Posterior cingulate gyrus (tissue), 11 donors: ENCODE measurements around the gene ASCL5.

Experiments used
- DNase-seq, 10 donors: peaks; one replicate each; pipeline versions ENCODE4 v3.0.0 to v3.0.0-alpha.2; 2020 to 2021; ENCODE audit warnings: mixed read lengths in 3 of 10
- intact Hi-C: fragments of 100-400 bp; cut with DNase I; formaldehyde crosslinking; loops from one replicate; pipeline ENCODE4 v1.15.1; 2023

ASCL5 gene

DNA sequence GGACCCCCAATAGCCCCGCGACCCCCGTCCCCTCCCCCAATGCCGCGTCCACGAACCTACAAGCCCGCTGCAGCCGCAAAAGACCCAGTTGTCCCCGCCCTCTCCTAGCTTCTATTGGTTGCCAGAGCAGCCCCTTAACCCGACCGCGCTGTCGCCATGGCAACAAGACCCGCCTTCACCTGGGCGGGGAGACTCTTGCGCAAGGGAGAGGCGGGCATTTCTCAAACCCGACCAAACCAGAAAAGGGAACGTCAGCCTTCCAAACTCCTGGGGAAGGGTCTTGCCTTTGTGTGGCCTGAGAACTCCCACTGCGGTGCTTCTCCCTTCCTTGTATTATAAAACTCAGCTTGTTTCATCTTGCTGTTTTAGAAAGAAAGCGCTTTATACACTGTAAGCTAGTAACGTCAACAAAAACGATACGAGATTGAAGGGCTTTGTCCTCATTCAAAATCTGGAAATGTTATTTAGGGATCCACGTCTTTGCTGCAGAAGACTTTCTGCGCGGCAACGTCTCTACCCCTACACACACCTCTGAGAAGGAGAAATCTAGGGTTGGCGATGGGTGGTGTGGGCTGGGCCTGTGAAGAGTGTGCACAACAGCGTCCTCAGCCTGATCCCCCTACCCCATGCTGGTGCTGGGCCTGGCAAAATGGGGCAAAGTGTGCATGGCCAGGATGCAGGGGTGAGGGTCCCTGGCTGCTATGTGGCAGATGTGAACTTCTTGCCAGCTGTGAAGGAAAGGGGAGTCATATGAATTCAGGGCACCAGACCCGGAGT lies 27.6 kb upstream of the ASCL5 start, which contains the start of gene TMEM9:
Gene TMEM9 (minus strand): TSS at position 86 of the 777 bp plus-strand sequence. CDS start 551 bp downstream, outside the sequence.
- peak; percentile 93 to 100 (median 99) for DNase-seq
- intact Hi-C loops, result no loop called here

DNA sequence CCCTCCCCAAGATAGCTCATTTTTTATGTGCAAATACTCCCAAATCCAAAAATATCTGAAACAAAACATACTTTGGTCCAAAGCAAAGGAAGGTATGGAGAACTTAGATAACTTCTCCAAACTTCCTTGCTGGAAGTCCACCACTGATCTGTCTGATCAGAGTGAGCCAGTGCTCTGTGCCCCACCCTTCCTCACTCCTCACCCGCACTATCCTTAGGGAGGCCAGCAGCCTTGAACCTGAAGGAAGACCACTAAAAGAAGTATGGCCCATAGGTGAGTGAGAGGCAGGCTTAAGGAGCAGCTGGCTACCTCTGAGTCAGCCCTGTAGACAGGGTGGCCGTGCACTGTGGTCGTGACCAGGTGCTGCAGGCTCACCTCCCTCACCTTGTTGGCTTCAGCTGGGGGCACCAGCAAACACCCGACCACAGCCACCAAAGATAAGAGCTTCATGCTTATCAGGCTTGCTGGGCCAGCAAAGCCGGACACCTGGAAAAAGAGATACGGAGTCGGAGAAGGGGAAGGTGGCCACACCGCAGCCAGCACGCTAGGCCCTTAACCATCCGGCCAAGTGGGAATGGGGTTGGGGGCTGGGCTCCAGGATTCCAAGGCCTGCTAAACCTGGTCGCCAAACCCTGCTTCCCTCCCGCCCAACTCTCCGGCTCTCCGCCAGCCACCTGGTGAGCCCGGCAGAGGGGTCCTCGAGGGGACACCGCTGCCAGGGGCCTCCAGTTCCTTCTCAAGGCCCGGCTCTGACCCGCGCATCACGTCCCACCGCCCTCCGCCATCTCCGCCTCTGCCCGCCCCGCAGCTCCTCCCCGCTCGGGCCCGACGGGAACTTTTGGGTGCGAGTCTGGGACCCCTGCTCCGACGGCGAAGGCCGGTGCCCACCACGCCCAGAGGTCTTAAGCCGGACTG lies 26.7 kb upstream of the ASCL5 start:
- intact Hi-C loops, result no loop called here
- DNase-seq, result peak in 3 of 10 donors; percentile 18 to 79 (median 50)

DNA sequence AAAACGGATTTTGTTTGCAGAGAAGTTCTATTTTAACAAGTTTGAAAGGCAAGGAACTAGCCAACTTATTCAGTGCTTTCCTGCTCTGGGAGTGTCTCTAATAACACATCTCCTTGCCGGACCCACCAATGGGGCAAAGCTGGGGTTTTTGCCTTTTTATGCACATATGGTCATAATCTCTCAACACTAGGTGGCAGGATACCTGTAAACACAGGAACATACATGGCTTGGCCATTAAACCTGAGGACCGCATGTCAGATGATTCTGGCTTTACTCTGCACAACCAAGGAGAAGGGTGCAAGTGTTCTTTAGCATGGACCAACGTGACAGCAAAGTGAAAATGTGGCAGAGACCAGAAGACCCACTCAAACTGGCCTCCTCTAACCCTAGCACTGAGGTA lies 22.4 kb upstream of the ASCL5 start:
- no peak for DNase-seq
- intact Hi-C loops, result no loop called here

DNA sequence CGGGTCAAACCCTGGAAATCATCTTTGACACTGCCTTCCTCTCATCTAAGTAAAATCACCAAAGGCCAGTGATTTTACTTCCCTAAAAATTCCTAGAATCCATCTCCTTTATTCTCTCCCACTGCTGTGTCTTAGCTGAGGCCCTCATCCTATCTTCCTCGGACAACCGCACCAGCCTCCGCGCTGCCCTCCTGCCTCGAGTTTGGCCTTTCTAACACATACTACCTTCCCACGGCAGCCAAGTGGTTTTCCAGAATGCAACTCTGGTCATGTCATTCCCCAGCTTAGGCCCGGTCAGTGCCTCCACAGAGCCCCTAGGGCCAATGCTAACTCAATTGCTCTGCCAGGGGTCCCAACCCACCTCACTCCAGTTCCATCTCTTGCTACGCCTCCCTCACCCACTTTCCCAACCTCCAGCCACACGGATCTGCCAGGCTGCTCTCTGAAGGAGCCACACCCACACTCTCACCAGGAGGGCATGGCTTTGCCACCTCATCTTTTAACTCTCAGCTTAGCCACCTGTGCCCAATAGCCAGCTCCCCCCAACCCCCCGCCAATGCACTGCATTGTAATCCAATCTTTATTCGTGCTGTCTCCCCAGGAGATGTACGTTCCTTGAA lies 20.5 kb upstream of the ASCL5 start:
- DNase-seq, result no peak

DNA sequence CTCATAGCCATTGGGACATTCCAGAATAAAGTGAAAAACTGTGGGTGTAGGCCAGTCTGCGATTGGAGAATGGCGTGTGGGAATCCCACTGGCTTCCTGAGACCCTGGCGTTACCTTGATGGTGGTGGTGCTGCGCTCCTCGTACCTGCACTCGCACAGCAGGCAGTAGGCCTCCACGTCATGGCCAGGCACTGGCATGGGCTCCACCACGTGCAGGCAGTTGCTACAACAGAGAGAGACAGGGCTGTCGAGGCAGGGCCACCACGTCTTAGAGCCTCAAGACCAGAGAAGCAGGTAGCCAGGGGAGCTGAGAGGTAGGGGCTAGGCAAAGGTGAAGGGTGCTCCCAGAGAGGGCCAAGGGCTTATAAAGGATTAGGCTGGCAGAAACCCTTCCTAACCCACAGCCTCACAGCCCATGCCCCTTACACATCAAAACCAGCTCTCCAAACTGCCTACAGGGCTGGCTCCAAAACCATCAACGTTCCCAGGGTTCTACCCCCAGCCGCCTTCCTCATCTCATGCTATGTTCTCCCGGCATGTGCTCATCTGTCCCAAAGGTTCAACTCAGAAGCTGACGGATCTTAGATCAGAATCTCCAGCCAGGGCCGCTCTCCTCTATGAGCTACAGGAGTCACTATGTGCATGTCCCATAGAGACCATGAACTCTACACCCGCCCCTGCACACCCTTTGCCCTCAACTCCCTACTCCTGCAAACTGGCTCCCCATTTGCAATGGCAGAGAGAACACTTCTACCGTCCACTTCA lies 19.8 kb upstream of the ASCL5 start:
- peak in 1 of 10 donors; percentile 73 for DNase-seq
- intact Hi-C loops, result no loop called here

More for the DNA sequence above, 20.5 kb upstream of the ASCL5 start:
- intact Hi-C loops, result no loop called here

DNA sequence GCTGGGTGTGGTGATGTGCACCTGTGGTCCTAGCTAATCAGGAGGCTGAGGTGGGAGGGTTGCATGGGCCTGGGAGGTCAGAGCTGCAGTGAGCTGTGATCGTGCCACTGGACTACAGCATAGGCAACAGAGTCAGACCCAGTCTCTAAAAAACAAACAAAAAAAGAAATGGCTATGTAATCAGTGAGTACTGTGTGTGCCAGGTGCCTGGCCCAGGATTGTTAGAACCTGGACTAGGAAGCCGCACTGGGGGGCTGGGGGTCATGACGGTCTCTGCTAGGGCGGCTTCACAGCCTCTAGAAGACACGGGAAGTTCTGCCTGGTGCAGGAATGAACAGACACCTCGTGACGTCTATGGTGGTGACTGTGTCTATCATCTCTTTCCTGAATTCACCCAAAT lies 18.8 kb upstream of the ASCL5 start:
- intact Hi-C loops, result no loop called here
- DNase-seq, result peak in 1 of 10 donors; percentile 27

DNA sequence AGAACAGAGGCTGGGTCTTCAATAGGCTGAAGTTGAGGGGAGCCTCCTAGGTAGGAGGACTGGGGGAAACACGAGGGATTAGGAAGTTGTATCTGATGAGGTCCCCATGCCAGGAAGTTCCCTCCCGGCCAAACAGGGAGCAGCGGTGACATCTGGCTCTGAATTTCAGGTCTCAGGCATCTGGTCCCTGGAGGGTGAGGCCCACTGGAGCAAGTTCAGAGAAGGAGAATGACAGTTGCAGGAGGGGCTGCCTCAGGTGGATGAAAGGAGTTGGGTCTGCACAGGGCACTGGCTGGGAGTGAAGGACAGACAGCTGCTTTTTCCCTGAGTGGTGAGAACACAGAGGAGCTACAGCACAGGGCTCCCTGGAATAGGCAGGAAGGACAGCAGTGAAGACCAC lies 18.1 kb upstream of the ASCL5 start:
- peak in 1 of 10 donors; percentile 54 for DNase-seq
- intact Hi-C loops, result no loop called here

DNA sequence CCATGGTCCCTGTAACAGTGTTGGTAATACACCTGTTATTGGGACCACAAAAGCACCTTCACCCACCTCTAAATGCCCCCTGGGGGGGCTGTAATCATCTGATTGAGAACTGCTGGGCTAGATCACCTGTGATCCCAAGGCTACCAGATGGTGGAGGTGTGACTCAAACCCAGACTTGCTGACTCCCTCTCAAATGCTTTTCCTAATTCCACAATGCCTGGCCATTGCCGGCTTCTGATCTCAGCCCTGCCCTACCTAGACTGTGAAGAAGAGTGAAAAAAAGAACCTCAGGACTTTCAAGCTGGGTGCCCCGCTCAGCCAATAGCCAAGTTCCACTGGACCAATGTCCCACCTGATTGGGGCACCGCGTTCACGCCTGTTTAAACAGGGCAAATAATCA lies 17.7 kb upstream of the ASCL5 start:
- no peak for DNase-seq
- intact Hi-C loops, result no loop called here

DNA sequence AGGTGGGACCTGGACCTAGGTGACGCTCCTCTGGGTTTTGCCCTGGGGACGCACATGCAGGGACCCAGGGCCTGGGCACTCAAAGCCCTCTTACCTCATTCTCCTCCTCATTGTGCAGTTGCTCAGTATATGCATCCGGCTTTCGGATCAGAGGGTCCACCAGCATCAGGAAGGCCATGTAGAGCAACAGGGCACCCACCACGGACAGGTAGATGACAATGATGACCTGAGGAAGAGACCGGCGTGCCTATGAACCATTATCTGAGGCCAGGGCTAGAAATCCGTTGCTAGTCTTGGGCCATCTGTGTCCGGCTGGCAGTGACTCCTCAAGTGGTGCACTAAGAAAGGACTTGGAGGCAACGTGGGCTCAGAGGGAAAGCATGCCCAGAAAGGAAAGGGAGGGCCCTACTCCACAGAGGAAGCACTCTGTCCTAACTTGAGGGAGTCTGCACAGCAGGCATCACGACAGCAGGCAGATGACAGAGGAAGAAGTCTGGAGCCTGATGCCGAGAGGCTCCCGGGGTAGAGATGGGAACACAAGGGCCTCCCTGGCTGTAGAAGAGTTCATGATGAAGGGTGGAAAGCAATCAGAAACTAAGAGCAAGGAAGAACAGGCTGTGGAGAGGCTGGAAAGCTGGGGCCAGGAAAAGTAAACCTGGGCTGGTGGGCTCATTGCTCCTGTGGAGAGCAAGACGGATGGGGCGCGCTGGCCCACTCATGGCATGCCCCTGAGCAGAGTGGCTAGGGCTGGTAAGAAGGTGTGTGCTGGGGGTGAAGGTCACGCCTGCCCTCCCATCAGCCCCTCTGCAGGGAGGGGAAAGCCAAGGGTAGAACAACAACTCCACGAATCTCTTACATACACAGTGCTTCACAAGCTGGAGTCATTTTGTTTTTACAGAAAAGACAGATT lies 17.0 kb upstream of the ASCL5 start:
- peak in 2 of 10 donors; percentile 59 to 88 for DNase-seq
- intact Hi-C loops, result no loop called here

DNA sequence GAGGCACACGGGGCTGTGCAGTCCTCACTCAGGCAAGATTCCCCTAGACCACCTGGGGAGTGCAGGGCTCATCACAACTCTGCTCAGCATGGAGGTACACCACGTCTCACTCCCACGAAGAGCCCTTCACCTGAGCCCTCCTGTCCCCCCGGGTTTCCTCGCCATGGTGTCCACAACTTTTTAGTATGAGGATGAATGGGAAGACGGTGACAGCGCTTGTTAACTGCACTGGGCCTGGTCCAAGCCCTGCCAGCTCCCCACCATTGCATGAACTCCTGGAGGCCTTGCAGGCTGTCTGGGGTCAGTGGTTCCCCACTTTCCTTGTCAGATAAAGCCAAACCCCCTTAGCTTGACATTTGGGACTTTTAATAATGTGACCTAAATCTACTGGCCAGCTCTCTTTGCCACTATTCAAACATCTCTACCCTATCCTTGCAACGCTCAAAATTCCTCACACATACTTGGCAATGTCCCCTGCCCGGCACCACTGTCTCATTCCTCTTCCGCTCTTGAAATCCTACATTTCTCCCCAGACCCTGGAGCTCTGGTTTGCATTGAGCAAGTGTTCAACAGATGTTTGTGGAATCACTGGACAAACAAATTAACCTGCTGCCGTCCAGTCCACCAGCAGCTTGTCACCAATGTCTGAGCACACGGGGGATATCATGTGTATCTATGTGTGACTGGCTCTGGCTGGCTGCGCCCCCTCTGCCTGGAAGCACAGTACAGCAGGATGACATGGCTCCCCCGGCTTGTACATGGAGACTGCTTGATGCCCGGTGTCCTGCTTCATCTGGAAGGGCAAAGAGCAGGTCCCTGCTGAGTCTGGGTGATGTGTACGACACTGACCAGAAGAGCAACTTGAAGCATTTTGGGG lies 16.1 kb upstream of the ASCL5 start:
- intact Hi-C loops, result no loop called here
- peak in 1 of 10 donors; percentile 63 for DNase-seq

DNA sequence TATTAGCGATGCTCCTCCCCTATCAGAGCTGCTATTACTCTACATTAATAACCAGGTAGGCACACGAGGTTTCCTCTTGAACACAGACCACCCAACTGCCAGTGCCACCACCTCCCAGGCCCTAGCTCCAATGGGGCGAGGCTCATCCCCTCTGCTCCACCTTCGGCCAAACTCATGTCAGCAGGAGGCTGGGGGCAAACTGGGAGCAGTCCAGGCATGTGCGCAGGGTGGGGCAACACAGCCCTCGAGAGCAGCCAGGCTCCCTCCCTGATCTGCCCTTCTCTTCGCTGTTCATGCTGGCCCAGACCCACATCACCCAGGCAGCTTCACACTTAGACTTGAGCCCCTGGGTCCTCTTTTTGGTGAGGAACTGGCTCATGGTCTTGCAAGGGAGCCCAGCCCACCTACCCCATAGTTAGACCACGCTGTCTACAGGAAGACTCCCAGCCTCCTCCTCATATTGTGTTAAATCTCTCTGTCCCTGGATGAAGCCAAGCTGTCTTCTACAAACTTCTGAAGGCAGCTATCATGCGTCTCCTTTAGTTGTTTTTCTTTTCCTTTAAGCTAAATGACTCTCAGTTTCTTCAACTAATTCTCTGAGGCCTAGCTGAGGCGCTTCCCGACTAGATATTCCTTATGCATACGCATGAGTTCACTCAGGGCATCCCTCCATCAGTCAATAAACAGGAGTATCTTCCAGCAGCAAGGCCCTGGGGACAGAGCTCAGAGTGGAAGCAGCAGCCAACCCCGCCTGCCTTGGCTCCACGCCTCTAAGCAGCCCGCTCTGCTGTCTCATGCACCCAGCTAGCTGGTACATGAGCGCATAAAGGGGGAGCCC lies 15.2 kb upstream of the ASCL5 start:
- intact Hi-C loops, result no loop called here
- peak in 2 of 10 donors; percentile 17 to 43 for DNase-seq

DNA sequence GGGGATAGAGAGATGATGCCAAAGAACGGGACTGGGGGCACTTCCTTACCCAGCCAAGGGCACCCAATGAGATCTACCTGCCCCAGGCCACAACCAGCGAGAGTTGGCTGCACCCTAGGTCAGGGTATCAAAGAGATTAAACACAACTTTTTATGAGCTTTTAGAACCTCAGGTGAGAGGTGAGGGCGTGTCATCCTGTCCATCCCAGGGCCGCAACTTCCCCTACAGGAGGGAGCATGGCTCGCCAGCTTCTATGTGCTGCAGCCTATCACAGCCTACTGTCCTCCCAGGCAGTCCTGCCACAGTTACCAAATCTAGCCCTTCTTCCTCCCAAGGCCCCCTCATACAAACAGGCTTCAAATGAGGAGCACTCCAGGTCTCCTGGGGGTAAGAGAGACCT lies 14.4 kb upstream of the ASCL5 start:
- intact Hi-C loops, result no loop called here
- peak in 1 of 10 donors; percentile 16 for DNase-seq

DNA sequence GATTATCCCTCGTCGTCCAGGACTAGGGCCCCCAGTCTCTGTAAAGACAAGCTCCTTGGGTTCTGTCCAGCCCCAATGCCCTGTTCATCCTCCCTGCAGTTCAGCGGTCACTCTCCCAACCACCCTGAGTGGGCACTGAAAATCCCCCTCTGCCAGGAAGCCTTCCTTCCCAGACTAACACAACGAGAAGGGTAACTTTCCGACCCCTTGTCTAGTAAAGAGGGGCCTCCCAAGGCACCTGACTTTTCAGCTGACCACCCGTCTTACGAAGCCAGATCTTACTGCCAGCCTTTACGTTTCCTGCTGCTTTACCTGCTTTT lies 13.9 kb upstream of the ASCL5 start:
- intact Hi-C loops, result no loop called here
- DNase-seq, result peak in 1 of 10 donors; percentile 9

DNA sequence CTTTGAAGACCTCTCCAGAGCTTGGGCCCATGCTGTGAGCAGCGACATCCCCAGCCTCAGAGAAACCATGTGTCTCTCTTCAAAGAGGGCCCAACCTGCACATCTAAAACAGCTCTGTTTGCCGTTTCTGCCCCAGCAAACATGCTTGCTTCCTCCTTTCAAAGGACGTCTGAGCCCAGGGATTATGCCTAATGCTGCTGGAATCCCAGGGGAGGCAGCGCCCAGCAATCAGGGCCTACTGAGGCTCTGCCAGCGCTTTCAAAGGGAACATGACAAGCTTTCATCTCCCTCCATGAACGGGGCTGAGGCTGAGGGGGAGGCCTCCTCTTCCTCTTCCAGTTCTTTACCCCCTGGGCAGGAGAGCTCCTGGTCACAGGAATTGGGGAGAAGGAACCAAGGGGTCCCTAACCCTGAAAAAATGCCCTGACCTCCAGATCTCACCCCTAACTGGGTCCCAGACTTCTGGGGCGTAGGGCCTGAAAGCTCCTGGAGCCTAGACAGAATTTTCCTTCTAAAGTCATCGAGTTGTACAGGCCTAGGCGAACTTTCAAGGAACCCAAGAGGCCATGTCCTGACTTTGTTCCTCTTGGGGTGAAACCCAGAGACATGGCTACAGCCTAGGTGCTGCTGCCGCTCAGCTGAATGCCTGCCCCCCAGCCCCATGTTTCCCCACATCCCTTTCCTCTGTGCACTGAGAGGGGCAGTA lies 13.4 kb upstream of the ASCL5 start:
- DNase-seq, result peak in 1 of 10 donors; percentile 22
- intact Hi-C loops, result no loop called here

DNA sequence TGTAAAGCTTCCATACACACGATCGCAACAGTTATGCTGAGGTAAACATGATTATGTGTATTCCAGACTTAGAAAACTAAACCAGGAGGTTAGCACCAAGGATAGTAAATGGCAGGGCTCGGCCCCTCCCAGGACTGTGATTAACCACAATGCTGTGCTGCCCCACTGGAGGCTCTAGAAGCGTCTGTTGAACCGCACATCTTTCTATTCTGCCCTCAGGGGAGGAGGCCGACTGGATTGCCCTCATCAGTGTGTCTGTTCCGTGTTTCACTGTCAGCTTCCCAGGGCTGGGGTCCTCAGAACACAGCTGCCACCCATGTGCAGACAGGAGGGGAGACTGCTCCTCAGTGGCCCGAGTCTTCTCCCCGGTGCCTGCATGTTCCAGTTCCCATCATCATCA lies 12.8 kb upstream of the ASCL5 start:
- intact Hi-C loops, result no loop called here
- DNase-seq, result no peak

DNA sequence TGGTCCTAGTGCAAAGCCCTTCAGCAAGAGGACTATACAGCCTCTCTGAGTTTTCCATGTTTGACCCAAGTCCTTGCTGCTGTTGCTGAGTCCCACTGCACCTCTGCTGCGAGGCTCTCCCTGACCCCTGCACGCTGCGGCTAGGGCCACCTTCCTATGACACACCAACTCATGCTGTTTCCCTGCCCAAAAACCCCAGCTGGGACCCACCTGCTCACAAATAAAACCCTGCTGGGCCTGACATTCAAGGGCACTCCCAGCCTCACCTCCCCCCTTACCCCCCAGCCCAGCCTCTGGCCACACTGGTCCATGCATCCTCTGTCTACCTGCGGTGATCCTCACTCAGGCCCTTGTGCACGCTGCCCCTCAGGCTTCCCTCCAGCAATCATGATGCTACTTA lies 12.3 kb upstream of the ASCL5 start:
- no peak for DNase-seq

DNA sequence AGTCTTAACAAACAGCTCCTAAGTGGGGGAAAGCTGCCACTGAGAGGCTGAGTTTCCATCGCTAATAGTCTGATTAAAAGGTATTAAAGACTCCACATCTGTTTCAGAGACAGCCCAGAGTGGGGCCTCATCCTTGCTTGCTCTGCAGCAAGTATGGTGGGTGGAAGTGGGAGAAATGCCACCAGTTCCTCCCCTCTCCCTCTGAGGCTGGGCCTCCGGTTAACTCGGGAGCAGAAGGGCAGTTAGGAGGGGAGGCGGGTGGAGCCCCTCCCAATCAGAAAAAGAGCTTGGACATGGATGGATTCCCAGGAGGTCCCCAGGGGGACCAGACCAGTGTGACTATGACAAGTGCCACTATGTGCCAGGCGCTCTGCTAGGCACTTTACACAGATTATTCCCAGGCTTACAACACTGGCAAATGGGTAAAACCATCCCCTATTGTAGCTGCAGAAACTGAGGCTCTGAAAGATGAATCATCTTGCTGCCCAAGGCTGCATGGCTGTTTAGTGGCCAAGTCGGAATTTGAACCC lies 11.4 kb upstream of the ASCL5 start:
- intact Hi-C loops, result no loop called here

More for the DNA sequence above, 12.3 kb upstream of the ASCL5 start:
- intact Hi-C loops, result no loop called here

More for the DNA sequence above, 11.4 kb upstream of the ASCL5 start:
- DNase-seq, result peak in 1 of 10 donors; percentile 72
